ENCODE data around the gene SULT4A1.

DNA sequence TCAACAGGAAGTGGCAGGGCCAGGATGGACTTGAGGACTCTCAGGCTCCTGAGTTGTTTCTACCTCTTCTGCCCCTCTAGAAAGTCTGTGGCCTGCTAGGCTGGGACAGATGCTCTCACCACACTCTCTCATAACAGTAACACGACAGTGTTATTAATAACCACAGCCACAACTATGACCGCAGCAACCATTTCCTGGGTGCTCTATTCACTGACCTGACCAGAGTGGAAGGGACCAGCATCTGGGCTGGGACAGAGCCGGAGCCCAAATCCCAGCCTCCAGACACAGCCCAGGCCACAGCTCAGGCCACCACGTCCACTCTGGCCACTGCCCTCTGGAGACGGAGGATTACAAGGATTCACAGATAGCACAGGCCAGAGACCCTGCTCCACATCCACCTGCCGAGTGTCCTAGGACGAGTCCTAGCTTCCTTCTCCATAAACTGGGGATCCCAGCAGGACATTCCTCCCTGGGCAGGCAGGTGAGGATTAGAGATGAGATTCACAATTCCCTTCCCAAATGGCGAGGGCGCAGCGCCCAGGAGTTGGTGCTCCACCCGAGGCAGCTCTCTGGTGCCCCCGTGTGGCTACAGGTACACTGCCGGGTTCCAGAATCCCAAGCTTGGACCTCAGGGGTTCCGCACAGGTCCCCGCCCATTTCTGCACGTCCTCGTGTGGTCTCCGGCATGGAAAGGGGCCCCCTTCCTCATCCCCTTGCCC, 22.4 kb upstream of the SULT4A1 start:
- TF ChIP-seq FOXA1 (IDR thresholded peaks at IDR 0.05) (no peak), FOXK2 (IDR thresholded peaks at IDR 0.05) (no peak), ELF4 (IDR thresholded peaks at IDR 0.05) (no peak), BHLHE40 (IDR thresholded peaks at IDR 0.05; ENCODE audit: borderline replicate concordance) (no peak), NFRKB (IDR thresholded peaks at IDR 0.05) (no peak), SP1 (IDR thresholded peaks at IDR 0.05) (no peak), FOXM1 (IDR thresholded peaks at IDR 0.05; ENCODE audit: borderline replicate concordance) (no peak), ARNT (IDR thresholded peaks at IDR 0.05) (no peak), SUZ12 (IDR thresholded peaks at IDR 0.05) (no peak), ZNF384 (IDR thresholded peaks at IDR 0.05) (no peak), TARDBP (IDR thresholded peaks at IDR 0.05) (no peak)
- TF ChIP-seq, protein P1, sequence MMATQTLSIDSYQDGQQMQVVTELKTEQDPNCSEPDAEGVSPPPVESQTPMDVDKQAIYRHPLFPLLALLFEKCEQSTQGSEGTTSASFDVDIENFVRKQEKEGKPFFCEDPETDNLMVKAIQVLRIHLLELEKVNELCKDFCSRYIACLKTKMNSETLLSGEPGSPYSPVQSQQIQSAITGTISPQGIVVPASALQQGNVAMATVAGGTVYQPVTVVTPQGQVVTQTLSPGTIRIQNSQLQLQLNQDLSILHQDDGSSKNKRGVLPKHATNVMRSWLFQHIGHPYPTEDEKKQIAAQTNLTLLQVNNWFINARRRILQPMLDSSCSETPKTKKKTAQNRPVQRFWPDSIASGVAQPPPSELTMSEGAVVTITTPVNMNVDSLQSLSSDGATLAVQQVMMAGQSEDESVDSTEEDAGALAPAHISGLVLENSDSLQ (IDR thresholded peaks at IDR 0.05) = no peak

Data from HEK293T (cell line).